Kidney (tissue), 14 donors: ENCODE data around the gene AP1S1. TPM values are rescaled to one million over a fixed set of nuclear protein-coding genes. Genes with fewer than 3 reads are reported as not detected.
A peak's percentile ranks its signal among the peaks of the same experiment; 100 is the strongest.

ENCODE experiments used
- DNase-seq, 5 donors: peaks; one replicate each; pipeline ENCODE4 v3.0.0-alpha.2; 2013 to 2020
- FAIRE-seq: peaks from 2 replicates; lab custom pipeline; 2012; peaks lifted over from hg19 to GRCh38; lab: Jason Lieb, UNC
- H3K27ac ChIP-seq, 2 donors: one replicate each; pipeline ENCODE4 v1.7.0; 2013; ENCODE audit warnings: low read depth in 2 of 2, low read length in 2 of 2, inconsistent platforms in 1 of 2
- H3K27me3 ChIP-seq: one replicate; pipeline ENCODE4 v1.7.1; 2013; ENCODE audit warnings: low read length, inconsistent platforms; ENCODE audit not compliant: control insufficient read depth, insufficient read depth
- H3K36me3 ChIP-seq, 3 donors: one replicate each; pipeline versions ENCODE4 v1.7.0 to v1.7.1; 2013; ENCODE audit warnings: low read length in 3 of 3, control low read depth in 1 of 3, inconsistent platforms in 1 of 3; ENCODE audit not compliant: insufficient read depth in 3 of 3, control insufficient read depth in 2 of 3
- H3K4me1 ChIP-seq, 3 donors: one replicate each; pipeline versions ENCODE4 v1.7.0 to v1.7.1; 2013; ENCODE audit warnings: low read length in 3 of 3, inconsistent platforms in 1 of 3, low read depth in 1 of 3; ENCODE audit not compliant: control insufficient read depth in 2 of 3, insufficient read depth in 2 of 3
- H3K4me3 ChIP-seq, 3 donors: one replicate each; pipeline versions ENCODE4 v1.7.0 to v1.8.1; 2013; ENCODE audit warnings: low read length in 3 of 3, control low read depth in 1 of 3, inconsistent platforms in 1 of 3
- H3K9ac ChIP-seq, 3 donors: one replicate each; pipeline versions ENCODE4 v1.7.0 to v1.7.1; 2013; ENCODE audit warnings: low read length in 3 of 3, control low read depth in 1 of 3, inconsistent platforms in 1 of 3
- H3K9me3 ChIP-seq, 3 donors: one replicate each; pipeline versions ENCODE4 v1.7.0 to v1.7.1; 2013; ENCODE audit warnings: low read length in 3 of 3, control low read depth in 1 of 3, inconsistent platforms in 1 of 3; ENCODE audit not compliant: control insufficient read depth in 2 of 3, insufficient read depth in 1 of 3
- CTCF ChIP-seq: IDR thresholded peaks from 3 replicates; pipeline ENCODE4 v1.5.1; 2012; ENCODE audit warnings: mild to moderate bottlenecking, moderate library complexity, borderline replicate concordance; ENCODE audit not compliant: insufficient read depth; ENCODE audit errors: extremely low read depth
- intact Hi-C: fragments of 100-400 bp; cut with DNase I; formaldehyde crosslinking; loops from one replicate; pipeline ENCODE4 v1.11.1; 2022
- polyA plus RNA-seq: library from polyadenylated mRNA; stranded (reverse); fragments of 350-450 nt; fragmentation: Illumina TruSeq; extraction: RNeasy Lipid Tissue Mini Kit (QIAGEN cat#74804); gene quantifications from one replicate; pipeline ENCODE4 v1.2.3, GENCODE V29; 2014; ENCODE audit warnings: low read depth, low replicate concordance; ENCODE audit not compliant: insufficient read depth
- total RNA-seq: library from RNA; stranded (reverse); fragmentation: NEBNext Ultra II Directional; extraction: Animal tissue kit (Norgen Biotek cat#: 25700); gene quantifications from one replicate; pipeline ENCODE4 v1.2.1, GENCODE V29; 2021
- donor health status: control.
- donor health status: control.
- donor health status: control.
- donor health status: control.
- donor health status: control.
- donor health status: DM: yes; HTN: yes; CAD: no.
- donor health status: Normal renal cell carcinoma (clear cell type).

The AP1S1 gene
- total and polyA plus RNA-seq, 2 donors from 2014 or later = 50.4 to 133 TPM

DNA sequence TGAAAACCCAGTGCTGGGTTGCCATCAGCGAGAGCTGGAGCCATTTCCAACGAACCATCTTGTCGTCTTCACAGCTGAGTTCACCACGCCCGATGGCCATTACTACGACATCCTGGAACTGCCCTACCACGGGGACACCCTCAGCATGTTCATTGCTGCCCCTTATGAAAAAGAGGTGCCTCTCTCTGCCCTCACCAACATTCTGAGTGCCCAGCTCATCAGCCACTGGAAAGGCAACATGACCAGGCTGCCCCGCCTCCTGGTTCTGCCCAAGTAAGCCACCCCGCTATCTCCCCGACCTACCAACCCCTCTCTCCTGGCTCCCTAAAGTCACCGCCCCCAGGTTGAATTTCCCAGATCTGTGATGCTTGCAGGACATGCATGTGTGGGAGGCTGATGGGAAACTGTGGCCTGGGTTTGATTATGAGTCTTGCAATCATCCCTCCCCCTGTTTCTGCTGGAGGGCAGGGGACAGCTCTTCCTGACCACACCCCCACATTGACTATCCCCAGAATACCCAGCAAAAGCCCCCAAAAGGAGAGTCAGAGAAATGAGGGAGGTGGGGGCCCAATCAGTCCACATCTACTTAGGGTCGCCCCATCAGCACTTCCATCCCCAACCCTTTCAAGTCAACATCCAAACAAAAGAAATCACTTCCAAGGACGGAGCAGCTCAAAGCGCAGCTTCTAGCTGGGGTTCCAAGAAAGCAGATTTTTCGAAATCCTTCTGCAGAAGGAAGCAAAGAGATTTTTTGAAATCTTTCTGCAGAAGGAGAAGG is 20.5 kb upstream of the AP1S1 start:
- no peak for TF ChIP-seq CTCF
- H3K4me3 ChIP-seq = no peak overlapping the region
- DNase-seq (peak in 3 of 5 donors; percentile 33 to 70 (median 56)), FAIRE-seq (no peak)
- H3K27ac ChIP-seq = no peak overlapping the region
- no peaks in the 10 kb centered on the region for H3K36me3 ChIP-seq
- H3K4me1 ChIP-seq = peaks cover 0 to 5% (median 0%) of the 10 kb centered on the region in 3 donors
- H3K9me3 ChIP-seq = no peaks in the 10 kb centered on the region
- H3K9ac ChIP-seq = no peak overlapping the region
- intact Hi-C loops = no loop called here
- no peaks in the 10 kb centered on the region for H3K27me3 ChIP-seq

GRCh38 chr7:101134399-101134980 is 19.8 kb upstream of the AP1S1 start:
- Histone ChIP-seq H3K4me3 (no peak overlapping the region), H3K27ac (no peak overlapping the region), H3K9ac (no peak overlapping the region), H3K9me3 (no peaks in the 10 kb centered on the region), H3K36me3 (no peaks in the 10 kb centered on the region), H3K27me3 (no peaks in the 10 kb centered on the region), H3K4me1 (peaks cover 0 to 5% (median 0%) of the 10 kb centered on the region in 3 donors)
- DNase-seq (peak in 1 of 5 donors; percentile 21), FAIRE-seq (no peak)
- no peak for TF ChIP-seq CTCF
- intact Hi-C loops = no loop called here

- Histone ChIP-seq H3K4me3 (no peak overlapping the region), H3K27ac (no peak overlapping the region), H3K4me1 (peaks cover 0 to 5% (median 0%) of the 10 kb centered on the region in 3 donors), H3K9ac (no peak overlapping the region), H3K9me3 (no peaks in the 10 kb centered on the region), H3K36me3 (no peaks in the 10 kb centered on the region), H3K27me3 (no peaks in the 10 kb centered on the region)
- intact Hi-C loops = no loop called here
- DNase-seq (no peak), FAIRE-seq (no peak)
- no peak for TF ChIP-seq CTCF
Observed at GRCh38 chr7:101137651-101138212, 16.5 kb upstream of the AP1S1 start.
